Peyer's patch (tissue), 4 donors: Measurements from ENCODE around the gene KCNK4.

Source experiments
- CTCF ChIP-seq, 6 experiments: fragments of 450-650 bp in 4 of 6; fragments of 200-600 bp in 2 of 6; sonication (generic) in 1 of 6; IDR thresholded peaks; one replicate each; pipeline ENCODE4 v1.5.1; 2017 to 2019; ENCODE audit warnings: antibody characterized with exemption in 6 of 6, mild to moderate bottlenecking in 3 of 6, moderate library complexity in 1 of 6
- POLR2A ChIP-seq, 2 donors: fragments of 450-650 bp; IDR thresholded peaks; one replicate each; pipeline ENCODE4 v1.5.1; 2017; ENCODE audit warnings: antibody characterized with exemption in 2 of 2, mild to moderate bottlenecking in 2 of 2, moderate library complexity in 2 of 2

GRCh38 chr11:64314146-64314804, 23.2 kb downstream of the KCNK4 start:
- TF ChIP-seq POLR2A (IDR thresholded peaks at IDR 0.05) = no peak
- TF ChIP-seq CTCF (IDR thresholded peaks at IDR 0.05) = peak in 1 of 6 experiments; percentile 4
